NCI-H524 (cell line): Measurements from ENCODE around the gene KCNIP4.

Source experiments
- DNase-seq, 2 experiments: peaks; one replicate each; lab custom pipeline; 2025; lab: John Stamatoyannopoulos, UW

The KCNIP4 gene

GRCh38 chr4:21763855-21764254 lies 184.7 kb downstream of the KCNIP4 start:
- no peak for DNase-seq

DNA sequence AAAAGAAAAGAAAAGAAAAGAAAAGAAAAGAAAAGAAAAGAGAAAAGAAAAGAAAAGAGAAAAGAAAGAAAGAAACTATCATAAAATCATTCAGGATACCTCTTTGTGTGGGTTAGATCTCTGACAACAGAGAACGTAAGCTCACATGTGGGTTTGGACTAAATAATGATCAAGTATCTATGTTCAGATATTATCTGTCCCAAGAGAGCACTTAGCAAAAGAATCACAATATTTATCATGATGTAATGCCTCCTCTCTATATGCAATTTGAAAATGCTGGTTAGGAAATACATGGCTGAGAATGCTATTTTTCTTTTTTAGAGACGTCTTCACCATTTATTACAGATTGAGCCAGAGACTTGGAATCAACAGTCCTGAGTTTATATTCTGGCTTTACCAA lies 191.3 kb downstream of the KCNIP4 start:
- DNase-seq: no peak

DNA sequence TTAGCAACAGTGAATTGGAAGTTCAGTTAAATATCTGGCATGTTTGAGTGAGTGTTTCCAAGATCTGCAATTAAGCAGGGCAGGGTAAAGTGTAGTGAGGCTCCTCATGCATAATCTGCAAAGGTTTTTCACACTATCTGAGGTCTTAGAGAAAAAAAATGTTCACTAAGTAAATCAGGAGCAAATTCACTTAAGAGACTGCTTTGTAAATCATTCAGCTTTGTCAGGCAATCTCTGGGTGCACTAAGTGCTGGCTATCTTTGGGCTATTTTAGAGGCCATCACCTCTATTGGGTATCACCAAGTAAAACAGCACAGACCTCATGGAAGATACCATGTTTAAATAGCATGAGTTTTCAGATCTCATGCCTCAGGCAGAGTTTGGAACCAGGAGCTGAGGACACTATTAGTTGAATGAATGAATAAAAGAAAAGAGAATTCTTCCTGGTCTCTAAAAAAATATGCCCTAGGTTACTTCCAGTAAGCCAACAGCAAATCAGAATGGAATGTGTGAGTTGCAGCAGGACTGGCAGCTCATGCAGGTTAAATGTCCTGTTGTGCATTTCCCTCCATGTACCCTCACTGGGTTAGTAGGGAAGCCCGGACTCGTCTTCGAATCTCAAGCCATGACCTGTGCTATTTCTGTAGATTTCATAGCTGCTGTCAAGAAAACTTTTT lies 195.3 kb downstream of the KCNIP4 start:
- no peak for DNase-seq

- no peak for DNase-seq
Measured at GRCh38 chr4:21752616-21753015, 196.0 kb downstream of the KCNIP4 start.

DNA sequence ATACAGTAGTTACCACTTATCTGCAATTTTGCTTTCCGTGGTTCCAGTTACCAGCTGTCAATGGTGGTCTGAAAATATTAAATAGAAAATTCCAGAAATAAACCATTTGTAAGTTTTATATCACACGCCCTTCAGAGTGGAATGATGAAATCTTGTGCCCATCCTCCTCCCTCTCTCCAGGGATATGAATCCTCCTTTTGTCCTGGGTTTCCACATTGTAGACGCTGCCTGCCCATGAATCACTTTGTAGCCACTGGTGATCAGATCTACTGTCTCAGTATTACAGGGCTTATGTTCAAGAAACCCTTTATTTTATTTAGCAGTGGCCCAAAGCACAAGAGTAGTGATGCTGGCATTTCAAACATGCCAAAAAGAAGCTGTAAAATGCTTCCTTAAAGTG lies 198.6 kb downstream of the KCNIP4 start:
- no peak for DNase-seq

- DNase-seq: no peak
Measured at GRCh38 chr4:21749412-21749811, 199.2 kb downstream of the KCNIP4 start.

- no peak for DNase-seq
Measured at GRCh38 chr4:21744046-21744445, 204.5 kb downstream of the KCNIP4 start.

- no peak for DNase-seq
Measured at GRCh38 chr4:21742326-21742725, 206.2 kb downstream of the KCNIP4 start.

GRCh38 chr4:21738821-21739220 lies 209.8 kb downstream of the KCNIP4 start:
- no peak for DNase-seq

GRCh38 chr4:21735866-21736265 lies 212.7 kb downstream of the KCNIP4 start:
- no peak for DNase-seq

DNA sequence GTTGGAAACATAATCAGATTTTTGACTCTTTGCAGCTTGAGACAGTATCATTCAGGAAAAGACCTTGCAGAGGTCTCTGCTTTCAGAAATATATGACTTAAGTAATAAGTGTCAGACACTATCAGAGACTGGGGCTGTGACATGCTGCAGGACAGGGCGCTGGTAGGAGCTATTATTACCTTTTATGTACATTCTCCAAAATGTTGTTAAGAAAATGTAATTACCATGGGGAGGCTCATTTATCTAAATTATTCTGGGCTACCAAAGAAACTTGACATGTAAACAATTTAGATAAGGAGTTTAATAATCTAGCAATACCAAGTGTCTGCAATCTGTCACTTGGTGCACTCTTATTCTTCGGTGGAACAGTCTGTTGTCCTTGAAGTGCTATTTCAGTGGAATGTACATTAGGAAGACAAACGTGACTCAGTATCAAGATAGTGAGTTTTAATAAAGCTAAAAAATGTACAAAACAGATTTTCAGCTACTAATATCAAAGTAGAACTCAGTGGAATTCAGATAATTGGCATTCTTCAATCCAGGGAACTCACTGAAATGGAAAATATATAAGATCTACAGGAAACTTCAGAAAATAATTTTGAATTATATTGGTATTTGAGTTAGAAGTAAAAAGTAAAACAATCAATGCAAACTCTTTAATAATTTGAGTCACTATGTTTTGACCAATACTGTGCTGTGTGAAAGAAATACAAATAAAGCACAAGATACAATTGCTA lies 214.5 kb downstream of the KCNIP4 start:
- DNase-seq: peak in 1 of 2 experiments; percentile 47

DNA sequence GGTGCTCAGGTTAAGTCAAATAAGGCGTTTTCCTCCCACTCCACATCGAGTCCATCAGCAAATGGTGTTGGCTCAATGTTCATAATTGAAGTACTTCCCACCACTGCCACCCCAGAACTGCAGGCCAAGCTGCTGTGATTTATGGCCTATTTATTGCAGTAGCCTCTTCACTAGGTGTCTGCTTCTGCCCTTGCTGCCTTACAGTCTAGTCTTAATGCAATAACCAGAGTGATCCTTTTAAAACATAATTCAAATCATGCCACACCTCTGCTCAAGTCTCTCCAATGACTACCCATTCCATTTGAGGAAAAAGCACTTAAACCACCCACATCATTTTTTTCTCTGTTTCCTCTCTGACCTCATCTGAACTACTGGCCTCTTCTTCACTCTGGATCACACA lies 220.3 kb downstream of the KCNIP4 start:
- DNase-seq: no peak

DNA sequence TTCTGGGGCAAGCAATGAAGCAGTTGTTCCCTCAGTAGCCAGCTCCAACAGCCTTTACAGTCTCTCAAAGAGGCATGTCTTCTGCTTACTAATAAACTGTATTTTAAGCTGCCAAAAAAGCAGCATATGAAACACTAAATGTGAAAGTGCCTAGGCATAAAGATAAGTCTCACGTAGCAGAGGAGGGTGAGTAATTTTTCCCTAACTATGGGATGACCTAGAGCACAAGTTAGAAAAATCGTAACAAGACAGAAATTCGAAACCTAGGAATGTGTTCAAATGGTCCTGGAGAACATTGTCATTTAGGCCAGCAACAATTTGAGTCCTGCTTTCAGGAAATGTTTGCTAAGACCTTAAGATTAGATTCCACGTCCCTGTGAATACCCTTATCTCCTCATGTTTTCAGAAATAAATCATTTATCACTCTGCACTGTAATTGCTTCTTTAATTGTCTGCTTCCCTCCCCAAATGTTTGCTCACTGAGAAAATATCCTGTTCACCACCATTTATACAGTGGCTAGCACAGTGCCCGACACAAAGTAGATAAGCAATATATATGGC lies 222.2 kb downstream of the KCNIP4 start:
- no peak for DNase-seq

DNA sequence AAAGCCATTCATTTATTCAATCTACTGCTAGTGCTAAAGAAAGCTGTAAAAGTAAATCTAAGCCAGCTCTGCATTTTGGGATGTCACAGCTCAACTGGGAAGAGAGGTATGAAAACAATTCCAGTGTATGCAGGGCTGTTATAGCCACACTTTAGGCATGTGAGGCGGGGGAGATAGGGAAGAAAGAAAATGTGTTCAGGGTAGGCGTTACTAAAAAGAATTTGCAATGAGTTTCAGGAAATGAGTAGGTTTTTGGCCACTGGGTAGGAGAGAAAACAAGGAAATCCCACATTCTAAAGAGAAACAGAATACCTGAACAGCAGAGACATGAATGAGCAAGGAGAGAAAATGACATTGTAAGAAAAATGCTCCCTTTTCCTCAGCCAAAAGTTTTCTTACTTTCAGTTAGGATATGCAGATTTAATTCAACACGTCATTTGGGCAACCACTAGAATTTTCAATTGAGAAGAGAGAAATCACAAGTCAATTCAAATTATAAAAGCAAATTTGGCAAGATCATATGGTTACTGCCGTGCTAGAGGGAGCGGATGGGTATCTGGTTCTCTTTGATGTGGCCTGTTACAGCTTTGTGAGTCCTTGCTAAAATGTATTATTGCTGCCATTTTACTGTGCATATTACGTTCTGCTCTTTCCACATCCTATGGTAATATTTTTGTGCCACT lies 226.3 kb downstream of the KCNIP4 start:
- no peak for DNase-seq

GRCh38 chr4:21716531-21716930 lies 232.0 kb downstream of the KCNIP4 start:
- no peak for DNase-seq

DNA sequence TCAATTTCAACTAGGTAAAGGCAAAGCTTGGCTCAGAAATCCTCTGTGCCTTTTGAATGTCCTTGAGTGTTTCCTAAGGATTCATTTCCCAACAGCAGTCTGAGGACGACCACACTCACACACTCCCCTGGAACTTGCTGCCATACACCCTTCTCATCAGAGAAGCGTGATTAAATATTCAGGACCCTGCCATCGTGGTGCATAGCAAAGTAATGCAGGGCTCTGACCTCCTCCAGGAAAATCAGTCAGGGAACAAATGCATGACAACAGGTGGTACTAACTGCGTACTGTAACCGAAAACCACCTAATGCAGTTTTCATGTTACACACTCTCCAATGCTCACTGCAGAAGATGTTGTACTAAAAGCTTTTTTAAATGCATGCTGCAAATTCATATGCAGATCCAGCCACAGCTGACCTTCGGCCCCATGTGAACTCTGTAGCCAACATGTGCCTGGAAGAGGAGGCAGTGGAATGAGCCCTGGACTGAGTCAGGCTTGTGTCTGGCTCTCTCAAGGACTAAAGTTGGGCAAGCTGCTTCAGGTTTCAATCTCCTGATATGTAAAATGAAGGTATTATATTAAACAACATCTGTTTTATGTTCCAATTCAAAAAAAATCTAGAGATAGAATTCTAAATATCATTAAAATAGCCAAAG lies 238.3 kb downstream of the KCNIP4 start:
- peak in 1 of 2 experiments; percentile 6 for DNase-seq

DNA sequence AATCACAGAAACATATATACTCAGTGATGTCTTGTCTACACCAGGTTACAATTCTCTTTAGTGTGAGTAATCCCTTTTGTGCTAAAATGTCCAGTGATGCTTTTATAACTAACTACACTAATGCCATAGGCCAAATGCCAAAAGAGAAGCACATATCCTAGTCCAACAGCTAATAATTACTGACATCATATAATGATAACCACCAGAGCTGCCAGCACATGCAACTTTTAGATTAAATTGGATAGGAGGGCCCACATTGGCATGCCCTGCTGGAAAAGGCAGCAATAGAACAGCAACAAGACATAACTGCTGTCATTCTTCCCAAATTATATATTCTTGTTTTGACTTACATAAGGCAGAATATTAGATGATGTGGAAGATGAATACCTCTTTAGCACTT lies 238.8 kb downstream of the KCNIP4 start:
- DNase-seq: no peak

GRCh38 chr4:21709031-21709430 lies 239.5 kb downstream of the KCNIP4 start:
- no peak for DNase-seq

DNA sequence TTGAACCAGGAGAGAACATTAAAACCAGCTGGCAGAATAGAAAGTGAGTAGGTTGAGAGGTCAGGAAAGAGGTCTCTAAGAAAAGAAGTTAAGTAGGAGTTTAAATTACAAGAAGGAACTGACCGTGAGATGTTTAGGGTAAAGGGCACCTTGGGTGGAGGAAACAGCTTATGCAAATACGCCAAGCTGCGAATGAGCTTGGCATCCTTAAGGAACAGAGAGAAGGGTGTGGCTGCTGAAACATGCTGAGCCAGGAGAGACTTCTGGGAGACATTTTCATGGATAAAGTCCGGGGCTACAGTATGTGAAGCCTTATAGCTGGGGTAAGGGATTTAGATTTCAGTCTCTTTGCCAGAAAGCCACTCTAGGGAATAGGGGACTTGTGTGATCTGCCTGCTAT lies 249.1 kb downstream of the KCNIP4 start:
- DNase-seq: no peak

- peak in 1 of 2 experiments; percentile 15 for DNase-seq
Measured at GRCh38 chr4:21697583-21697982, 251.0 kb downstream of the KCNIP4 start.

DNA sequence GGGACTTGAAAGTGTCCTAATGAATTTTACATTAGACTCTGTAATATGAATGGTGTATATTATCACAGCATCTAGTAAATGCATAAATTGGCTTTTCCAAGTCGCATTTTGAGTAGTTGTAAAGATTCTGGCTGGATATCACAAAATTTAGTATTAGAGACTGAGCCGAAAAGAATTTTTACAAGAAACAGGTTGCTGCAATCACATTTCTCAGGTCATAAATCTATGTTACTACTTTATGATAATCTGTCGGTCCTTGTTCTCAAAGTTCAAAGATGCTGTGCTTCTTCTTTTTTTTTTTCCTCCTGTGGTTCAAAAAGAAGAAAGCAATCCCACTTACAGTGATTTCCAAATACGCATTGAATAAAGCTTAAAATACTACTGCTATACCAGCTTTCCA lies 253.4 kb downstream of the KCNIP4 start:
- DNase-seq: no peak

GRCh38 chr4:21692241-21692640 lies 256.3 kb downstream of the KCNIP4 start:
- no peak for DNase-seq
